Measurements from ENCODE around the gene RIMS1. TPM values are rescaled to one million over a fixed set of nuclear protein-coding genes. Genes with fewer than 3 reads are reported as not detected.

Gene RIMS1
- total and polyA plus RNA-seq, 4 donors, result 0.14 to 5.7 (median 1.6) TPM

- Histone ChIP-seq H3K9me3 (ENCODE audit: control insufficient read depth in 4 of 4, insufficient read depth in 3 of 4, low read length in 3 of 4) (no peaks in the 10 kb centered on the region), H3K27me3 (ENCODE audit: control insufficient read depth in 3 of 3, insufficient read depth in 3 of 3, low read length in 2 of 3) (no peaks in the 10 kb centered on the region), H3K27ac (ENCODE audit: low read depth in 1 of 2, low read length in 1 of 2) (no peak overlapping the region), H3K9ac (ENCODE audit: insufficient read depth in 1 of 2, low read length in 2 of 2) (no peak overlapping the region), H3K4me1 (ENCODE audit: control insufficient read depth in 5 of 5, insufficient read depth in 5 of 5, low read length in 5 of 5) (no peaks in the 10 kb centered on the region), H3K4me3 (no peak overlapping the region), H3K36me3 (ENCODE audit: control insufficient read depth in 4 of 4, insufficient read depth in 4 of 4, low read length in 4 of 4) (no peaks in the 10 kb centered on the region)
- 68 to 71% methylated on average over 1 of the region's 1 CpG for WGBS, 2 donors
- ATAC-seq (ENCODE audit: insufficient read depth, low FRiP score), result no peak
- no peak for DNase-seq
- TF ChIP-seq CTCF (IDR thresholded peaks at IDR 0.05; ENCODE audit: control extremely low read depth, extremely low read depth), result no peak
Measured at GRCh38 chr6:72272958-72273357, 386.6 kb downstream of the RIMS1 start.

- WGBS, 2 donors, result 87 to 90% methylated on average over 1 of the region's 1 CpG
- no peaks in the 10 kb centered on the region for H3K36me3 ChIP-seq (ENCODE audit: control insufficient read depth in 4 of 4, insufficient read depth in 4 of 4, low read length in 4 of 4)
- ATAC-seq (ENCODE audit: insufficient read depth, low FRiP score), result no peak
- no peak overlapping the region for H3K9ac ChIP-seq (ENCODE audit: insufficient read depth in 1 of 2, low read length in 2 of 2)
- DNase-seq, result no peak
- H3K27me3 ChIP-seq (ENCODE audit: control insufficient read depth in 3 of 3, insufficient read depth in 3 of 3, low read length in 2 of 3), result no peaks in the 10 kb centered on the region
- TF ChIP-seq CTCF (IDR thresholded peaks at IDR 0.05; ENCODE audit: control extremely low read depth, extremely low read depth), result no peak
- H3K9me3 ChIP-seq (ENCODE audit: control insufficient read depth in 4 of 4, insufficient read depth in 3 of 4, low read length in 3 of 4), result no peaks in the 10 kb centered on the region
- H3K4me1 ChIP-seq (ENCODE audit: control insufficient read depth in 5 of 5, insufficient read depth in 5 of 5, low read length in 5 of 5), result no peaks in the 10 kb centered on the region
- H3K4me3 ChIP-seq, result no peak overlapping the region
- H3K27ac ChIP-seq (ENCODE audit: low read depth in 1 of 2, low read length in 1 of 2), result no peak overlapping the region
Measured at GRCh38 chr6:72275888-72276287, 389.5 kb downstream of the RIMS1 start.

DNA sequence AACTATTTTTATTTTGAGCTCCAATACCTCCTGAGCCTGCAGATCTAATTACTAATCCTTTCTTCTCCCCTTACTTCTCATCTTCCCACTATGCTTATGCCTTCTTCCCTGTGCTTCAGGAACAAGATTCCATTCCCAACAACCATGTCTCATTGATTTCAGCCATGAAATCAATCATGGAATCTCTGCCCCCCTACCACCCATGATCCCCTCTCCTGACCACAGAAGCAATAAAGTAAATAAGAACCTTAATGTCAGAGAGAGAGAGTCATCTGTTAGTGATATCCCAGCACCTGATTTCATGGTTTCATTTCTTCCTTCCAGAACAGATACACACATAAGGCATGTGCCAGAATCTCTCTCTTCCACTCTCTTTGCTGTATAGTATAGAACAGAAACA lies 395.9 kb downstream of the RIMS1 start:
- Histone ChIP-seq H3K4me1 (ENCODE audit: control insufficient read depth in 5 of 5, insufficient read depth in 5 of 5, low read length in 5 of 5) (no peaks in the 10 kb centered on the region), H3K36me3 (ENCODE audit: control insufficient read depth in 4 of 4, insufficient read depth in 4 of 4, low read length in 4 of 4) (no peaks in the 10 kb centered on the region), H3K27me3 (ENCODE audit: control insufficient read depth in 3 of 3, insufficient read depth in 3 of 3, low read length in 2 of 3) (no peaks in the 10 kb centered on the region), H3K4me3 (no peak overlapping the region), H3K9ac (ENCODE audit: insufficient read depth in 1 of 2, low read length in 2 of 2) (no peak overlapping the region), H3K9me3 (ENCODE audit: control insufficient read depth in 4 of 4, insufficient read depth in 3 of 4, low read length in 3 of 4) (no peaks in the 10 kb centered on the region), H3K27ac (ENCODE audit: low read depth in 1 of 2, low read length in 1 of 2) (no peak overlapping the region)
- no peak for TF ChIP-seq CTCF (IDR thresholded peaks at IDR 0.05; ENCODE audit: control extremely low read depth, extremely low read depth)
- DNase-seq, result no peak
- ATAC-seq (ENCODE audit: insufficient read depth, low FRiP score), result no peak

DNA sequence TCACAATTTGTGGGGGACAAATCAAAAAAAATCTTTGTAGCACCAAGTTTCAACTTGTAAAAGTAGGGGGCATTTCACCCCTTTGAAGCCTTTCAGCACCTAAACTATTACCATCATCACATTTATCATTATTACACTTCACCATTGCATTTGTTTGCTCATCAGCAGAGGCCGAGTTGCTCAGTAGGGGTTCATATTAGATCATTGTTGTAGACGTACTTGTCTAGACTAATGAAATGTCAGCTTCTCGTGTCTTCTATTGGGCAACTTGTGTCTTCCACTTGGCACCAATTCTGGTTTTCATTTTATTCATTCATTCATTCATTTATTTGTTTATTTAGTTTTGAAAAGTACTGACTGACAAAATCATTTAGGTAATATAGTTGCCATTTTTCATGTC lies 397.2 kb downstream of the RIMS1 start:
- DNase-seq (no peak), ATAC-seq (ENCODE audit: insufficient read depth, low FRiP score) (no peak)
- TF ChIP-seq CTCF (IDR thresholded peaks at IDR 0.05; ENCODE audit: control extremely low read depth, extremely low read depth), result no peak
- Histone ChIP-seq H3K36me3 (ENCODE audit: control insufficient read depth in 4 of 4, insufficient read depth in 4 of 4, low read length in 4 of 4) (no peaks in the 10 kb centered on the region), H3K27me3 (ENCODE audit: control insufficient read depth in 3 of 3, insufficient read depth in 3 of 3, low read length in 2 of 3) (peaks cover 0 to 3% (median 0%) of the 10 kb centered on the region in 3 donors), H3K9ac (ENCODE audit: insufficient read depth in 1 of 2, low read length in 2 of 2) (no peak overlapping the region), H3K9me3 (ENCODE audit: control insufficient read depth in 4 of 4, insufficient read depth in 3 of 4, low read length in 3 of 4) (no peaks in the 10 kb centered on the region), H3K4me3 (no peak overlapping the region), H3K27ac (ENCODE audit: low read depth in 1 of 2, low read length in 1 of 2) (no peak overlapping the region), H3K4me1 (ENCODE audit: control insufficient read depth in 5 of 5, insufficient read depth in 5 of 5, low read length in 5 of 5) (no peaks in the 10 kb centered on the region)
- 84 to 90% methylated on average over 3 of the region's 3 CpGs for WGBS, 2 donors
